Liver (tissue), 9 donors: ENCODE data around the gene AGPAT3. TPM values are rescaled to one million over a fixed set of nuclear protein-coding genes. Genes with fewer than 3 reads are reported as not detected.

Source experiments
- DNase-seq: peaks from one replicate; pipeline ENCODE4 v3.0.0-alpha.2; 2017; ENCODE audit warnings: low spot score
- H3K27ac ChIP-seq, 2 donors: one replicate each; pipeline ENCODE4 v1.7.0; 2013; ENCODE audit warnings: inconsistent platforms in 2 of 2, low read length in 2 of 2, control low read depth in 1 of 2, low read depth in 1 of 2, mild to moderate bottlenecking in 1 of 2
- H3K27me3 ChIP-seq, 4 donors: one replicate each; pipeline versions ENCODE4 v1.6.1 to v1.7.0; 2013; ENCODE audit warnings: low read length in 3 of 4, inconsistent platforms in 1 of 4, mild to moderate bottlenecking in 1 of 4, moderate library complexity in 1 of 4; ENCODE audit not compliant: control insufficient read depth in 4 of 4, insufficient read depth in 4 of 4
- H3K36me3 ChIP-seq, 4 donors: one replicate each; pipeline versions ENCODE4 v1.6.1 to v1.7.0; 2013; ENCODE audit warnings: low read length in 3 of 4, mild to moderate bottlenecking in 3 of 4, low read depth in 1 of 4, moderate library complexity in 1 of 4; ENCODE audit not compliant: control insufficient read depth in 4 of 4, insufficient read depth in 3 of 4
- H3K4me1 ChIP-seq, 4 donors: one replicate each; pipeline versions ENCODE4 v1.6.1 to v1.7.0; 2013; ENCODE audit warnings: low read length in 3 of 4, mild to moderate bottlenecking in 3 of 4, moderate library complexity in 1 of 4; ENCODE audit not compliant: control insufficient read depth in 4 of 4, insufficient read depth in 4 of 4
- H3K4me3 ChIP-seq, 3 donors: one replicate each; pipeline versions ENCODE4 v1.6.1 to v1.7.0; 2013; ENCODE audit warnings: low read length in 3 of 3, control low read depth in 1 of 3, low read depth in 1 of 3, mild to moderate bottlenecking in 1 of 3
- H3K9ac ChIP-seq, 2 donors: one replicate each; pipeline ENCODE4 v1.7.0; 2013; ENCODE audit warnings: low read length in 2 of 2, mild to moderate bottlenecking in 2 of 2, moderate library complexity in 2 of 2, control low read depth in 1 of 2, low read depth in 1 of 2
- H3K9me3 ChIP-seq, 4 donors: one replicate each; pipeline versions ENCODE4 v1.6.1 to v1.7.0; 2013; ENCODE audit warnings: low read length in 3 of 4; ENCODE audit not compliant: control insufficient read depth in 4 of 4
- EGR1 ChIP-seq, 2 donors: IDR thresholded peaks; 2 replicates each; pipeline ENCODE4 v1.6.1; 2016 to 2018; ENCODE audit warnings: antibody characterized with exemption in 2 of 2, low read depth in 2 of 2
- FOXA1 ChIP-seq: IDR thresholded peaks from 2 replicates; pipeline ENCODE4 v1.6.1; 2016; ENCODE audit warnings: antibody characterized with exemption
- FOXA2 ChIP-seq: IDR thresholded peaks from 2 replicates; pipeline ENCODE4 v1.6.1; 2016; ENCODE audit warnings: antibody characterized with exemption
- GABPA ChIP-seq, 2 donors: IDR thresholded peaks in 1 of 2; conservative IDR thresholded peaks in 1 of 2; 2 replicates each; pipeline ENCODE4 v1.6.1; 2016; ENCODE audit warnings: antibody characterized with exemption in 2 of 2, mild to moderate bottlenecking in 1 of 2, moderate library complexity in 1 of 2
- HNF4G ChIP-seq: IDR thresholded peaks from 2 replicates; pipeline ENCODE4 v1.6.1; 2016; ENCODE audit warnings: antibody characterized with exemption
- JUND ChIP-seq, 2 donors: IDR thresholded peaks; 2 replicates each; pipeline ENCODE4 v1.6.1; 2016; ENCODE audit warnings: antibody characterized with exemption in 2 of 2
- NR2F2 ChIP-seq: IDR thresholded peaks from 2 replicates; pipeline ENCODE4 v1.6.1; 2016; ENCODE audit warnings: antibody characterized with exemption
- RAD21 ChIP-seq, 2 donors: IDR thresholded peaks; 2 replicates each; pipeline ENCODE4 v1.6.1; 2016; ENCODE audit warnings: antibody characterized with exemption in 2 of 2, mild to moderate bottlenecking in 2 of 2
- RXRA ChIP-seq, 2 donors: IDR thresholded peaks; 2 replicates each; pipeline ENCODE4 v1.6.1; 2017 to 2018; ENCODE audit warnings: antibody characterized with exemption in 2 of 2, mild to moderate bottlenecking in 1 of 2
- TAF1 ChIP-seq: conservative IDR thresholded peaks from 2 replicates; pipeline ENCODE4 v1.6.1; 2016; ENCODE audit warnings: antibody characterized with exemption, mild to moderate bottlenecking
- YY1 ChIP-seq: IDR thresholded peaks from 2 replicates; pipeline ENCODE4 v1.6.1; 2016; ENCODE audit warnings: antibody characterized with exemption, mild to moderate bottlenecking
- WGBS: extraction: QIAGEN DNeasy Blood & Tissue Kit; methylation state at CpG from one replicate; pipeline ENCODE4 v1.1.7; 2013; 5-methylcytosine and 5-hydroxymethylcytosine counted together
- polyA plus RNA-seq, 2 donors: library from polyadenylated mRNA; stranded (reverse) in 1 of 2; unstranded in 1 of 2; fragments of 200-250 nt in 1 of 2; fragments of >200 nt in 1 of 2; fragmentation: Nextera tagmentation in 1 of 2; extraction: Ambion mirVana in 1 of 2; gene quantifications; one replicate each; pipeline versions ENCODE4 v1.2.1 to v1.2.3, GENCODE V29; 2013 to 2015
- total RNA-seq, 2 donors: library from RNA; depleted of rRNA; stranded (reverse); fragments of >200 nt; gene quantifications; one replicate each; pipeline ENCODE4 v1.2.3, GENCODE V29; 2014
- TF ChIP-seq, protein P1 (sequence below): IDR thresholded peaks from 2 replicates; pipeline ENCODE4 v1.6.1; 2016; ENCODE audit warnings: antibody characterized with exemption
- TF ChIP-seq, protein P2 (sequence below): IDR thresholded peaks from 2 replicates; pipeline ENCODE4 v1.6.1; 2016; ENCODE audit warnings: antibody characterized with exemption, mild to moderate bottlenecking
- TF ChIP-seq, protein P3 (sequence below): IDR thresholded peaks from 2 replicates; pipeline ENCODE4 v1.6.1; 2016; ENCODE audit warnings: antibody characterized with exemption
- TF ChIP-seq, protein P4 (sequence below): fragments of 150-350 bp; IDR thresholded peaks from 2 replicates; pipeline ENCODE4 v1.5.1; 2017; ENCODE audit warnings: improper control_type of control experiment, low read depth, low read length; ENCODE audit not compliant: missing input control
- donor health status: healthy.
- donor health status: healthy.
- donor health status: healthy.
- donor health status: healthy.
- donor health status: healthy.

AGPAT3 gene
- total and polyA plus RNA-seq, 4 donors, result 32.3 to 148 (median 59.8) TPM

DNA sequence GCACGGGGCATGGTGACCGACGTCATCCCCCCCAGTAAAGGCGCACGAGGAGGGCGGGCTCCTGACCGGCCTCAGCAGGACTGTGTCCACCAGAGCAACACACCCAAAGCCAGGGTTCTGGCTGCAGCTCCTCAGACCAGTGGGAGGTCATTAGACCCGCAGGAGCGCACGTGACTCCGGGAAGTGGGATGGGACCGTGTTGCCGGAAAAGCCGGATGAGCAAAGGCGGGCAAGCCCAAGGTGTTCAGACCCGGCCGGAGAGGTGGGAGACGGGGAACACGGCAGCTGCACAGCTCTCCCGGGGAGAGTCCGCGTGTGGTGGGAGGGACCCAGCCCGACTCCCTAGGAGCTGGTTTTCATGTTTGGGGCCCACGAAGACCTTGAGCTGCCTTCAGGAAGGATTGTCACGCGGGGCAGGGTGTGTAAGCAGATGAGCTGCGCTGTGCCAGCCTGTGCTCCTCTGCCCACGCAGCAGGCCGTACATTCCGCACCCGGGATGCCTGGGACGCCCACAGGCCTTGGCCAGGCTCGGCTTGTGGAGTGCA lies 126.5 kb downstream of the AGPAT3 start:
- H3K27ac ChIP-seq, result no peak overlapping the region
- 91% methylated on average over 33 of the region's 33 CpGs for WGBS
- H3K9ac ChIP-seq, result no peak overlapping the region
- DNase-seq, result no peak
- no peak overlapping the region for H3K4me3 ChIP-seq
- no peaks in the 10 kb centered on the region for H3K27me3 ChIP-seq
- no peaks in the 10 kb centered on the region for H3K9me3 ChIP-seq
- no peak for TF ChIP-seq TAF1
- TF ChIP-seq FOXA1, result no peak
- no peak for TF ChIP-seq EGR1 (IDR thresholded peaks at IDR 0.05; ENCODE audit: low read depth in 2 of 2)
- TF ChIP-seq GABPA (IDR thresholded peaks at IDR 0.05 in 1 of 2, conservative IDR thresholded peaks at IDR 0.05 in 1 of 2), result no peak
- no peak for TF ChIP-seq RAD21 (IDR thresholded peaks at IDR 0.05)
- TF ChIP-seq NR2F2, result no peak
- TF ChIP-seq, protein P1, sequence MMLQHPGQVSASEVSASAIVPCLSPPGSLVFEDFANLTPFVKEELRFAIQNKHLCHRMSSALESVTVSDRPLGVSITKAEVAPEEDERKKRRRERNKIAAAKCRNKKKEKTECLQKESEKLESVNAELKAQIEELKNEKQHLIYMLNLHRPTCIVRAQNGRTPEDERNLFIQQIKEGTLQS, result no peak
- TF ChIP-seq RXRA (IDR thresholded peaks at IDR 0.05), result no peak
- TF ChIP-seq HNF4G, result no peak
- TF ChIP-seq, protein P2, sequence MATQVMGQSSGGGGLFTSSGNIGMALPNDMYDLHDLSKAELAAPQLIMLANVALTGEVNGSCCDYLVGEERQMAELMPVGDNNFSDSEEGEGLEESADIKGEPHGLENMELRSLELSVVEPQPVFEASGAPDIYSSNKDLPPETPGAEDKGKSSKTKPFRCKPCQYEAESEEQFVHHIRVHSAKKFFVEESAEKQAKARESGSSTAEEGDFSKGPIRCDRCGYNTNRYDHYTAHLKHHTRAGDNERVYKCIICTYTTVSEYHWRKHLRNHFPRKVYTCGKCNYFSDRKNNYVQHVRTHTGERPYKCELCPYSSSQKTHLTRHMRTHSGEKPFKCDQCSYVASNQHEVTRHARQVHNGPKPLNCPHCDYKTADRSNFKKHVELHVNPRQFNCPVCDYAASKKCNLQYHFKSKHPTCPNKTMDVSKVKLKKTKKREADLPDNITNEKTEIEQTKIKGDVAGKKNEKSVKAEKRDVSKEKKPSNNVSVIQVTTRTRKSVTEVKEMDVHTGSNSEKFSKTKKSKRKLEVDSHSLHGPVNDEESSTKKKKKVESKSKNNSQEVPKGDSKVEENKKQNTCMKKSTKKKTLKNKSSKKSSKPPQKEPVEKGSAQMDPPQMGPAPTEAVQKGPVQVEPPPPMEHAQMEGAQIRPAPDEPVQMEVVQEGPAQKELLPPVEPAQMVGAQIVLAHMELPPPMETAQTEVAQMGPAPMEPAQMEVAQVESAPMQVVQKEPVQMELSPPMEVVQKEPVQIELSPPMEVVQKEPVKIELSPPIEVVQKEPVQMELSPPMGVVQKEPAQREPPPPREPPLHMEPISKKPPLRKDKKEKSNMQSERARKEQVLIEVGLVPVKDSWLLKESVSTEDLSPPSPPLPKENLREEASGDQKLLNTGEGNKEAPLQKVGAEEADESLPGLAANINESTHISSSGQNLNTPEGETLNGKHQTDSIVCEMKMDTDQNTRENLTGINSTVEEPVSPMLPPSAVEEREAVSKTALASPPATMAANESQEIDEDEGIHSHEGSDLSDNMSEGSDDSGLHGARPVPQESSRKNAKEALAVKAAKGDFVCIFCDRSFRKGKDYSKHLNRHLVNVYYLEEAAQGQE, result no peak
- TF ChIP-seq, protein P3, sequence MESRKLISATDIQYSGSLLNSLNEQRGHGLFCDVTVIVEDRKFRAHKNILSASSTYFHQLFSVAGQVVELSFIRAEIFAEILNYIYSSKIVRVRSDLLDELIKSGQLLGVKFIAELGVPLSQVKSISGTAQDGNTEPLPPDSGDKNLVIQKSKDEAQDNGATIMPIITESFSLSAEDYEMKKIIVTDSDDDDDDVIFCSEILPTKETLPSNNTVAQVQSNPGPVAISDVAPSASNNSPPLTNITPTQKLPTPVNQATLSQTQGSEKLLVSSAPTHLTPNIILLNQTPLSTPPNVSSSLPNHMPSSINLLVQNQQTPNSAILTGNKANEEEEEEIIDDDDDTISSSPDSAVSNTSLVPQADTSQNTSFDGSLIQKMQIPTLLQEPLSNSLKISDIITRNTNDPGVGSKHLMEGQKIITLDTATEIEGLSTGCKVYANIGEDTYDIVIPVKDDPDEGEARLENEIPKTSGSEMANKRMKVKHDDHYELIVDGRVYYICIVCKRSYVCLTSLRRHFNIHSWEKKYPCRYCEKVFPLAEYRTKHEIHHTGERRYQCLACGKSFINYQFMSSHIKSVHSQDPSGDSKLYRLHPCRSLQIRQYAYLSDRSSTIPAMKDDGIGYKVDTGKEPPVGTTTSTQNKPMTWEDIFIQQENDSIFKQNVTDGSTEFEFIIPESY, result no peak
- no peak for TF ChIP-seq JUND (IDR thresholded peaks at IDR 0.05)
- no peak for TF ChIP-seq FOXA2
- TF ChIP-seq YY1, result no peak
- TF ChIP-seq, protein P4, sequence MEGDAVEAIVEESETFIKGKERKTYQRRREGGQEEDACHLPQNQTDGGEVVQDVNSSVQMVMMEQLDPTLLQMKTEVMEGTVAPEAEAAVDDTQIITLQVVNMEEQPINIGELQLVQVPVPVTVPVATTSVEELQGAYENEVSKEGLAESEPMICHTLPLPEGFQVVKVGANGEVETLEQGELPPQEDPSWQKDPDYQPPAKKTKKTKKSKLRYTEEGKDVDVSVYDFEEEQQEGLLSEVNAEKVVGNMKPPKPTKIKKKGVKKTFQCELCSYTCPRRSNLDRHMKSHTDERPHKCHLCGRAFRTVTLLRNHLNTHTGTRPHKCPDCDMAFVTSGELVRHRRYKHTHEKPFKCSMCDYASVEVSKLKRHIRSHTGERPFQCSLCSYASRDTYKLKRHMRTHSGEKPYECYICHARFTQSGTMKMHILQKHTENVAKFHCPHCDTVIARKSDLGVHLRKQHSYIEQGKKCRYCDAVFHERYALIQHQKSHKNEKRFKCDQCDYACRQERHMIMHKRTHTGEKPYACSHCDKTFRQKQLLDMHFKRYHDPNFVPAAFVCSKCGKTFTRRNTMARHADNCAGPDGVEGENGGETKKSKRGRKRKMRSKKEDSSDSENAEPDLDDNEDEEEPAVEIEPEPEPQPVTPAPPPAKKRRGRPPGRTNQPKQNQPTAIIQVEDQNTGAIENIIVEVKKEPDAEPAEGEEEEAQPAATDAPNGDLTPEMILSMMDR, result no peak
- no peaks in the 10 kb centered on the region for H3K36me3 ChIP-seq
- H3K4me1 ChIP-seq, result no peaks in the 10 kb centered on the region

DNA sequence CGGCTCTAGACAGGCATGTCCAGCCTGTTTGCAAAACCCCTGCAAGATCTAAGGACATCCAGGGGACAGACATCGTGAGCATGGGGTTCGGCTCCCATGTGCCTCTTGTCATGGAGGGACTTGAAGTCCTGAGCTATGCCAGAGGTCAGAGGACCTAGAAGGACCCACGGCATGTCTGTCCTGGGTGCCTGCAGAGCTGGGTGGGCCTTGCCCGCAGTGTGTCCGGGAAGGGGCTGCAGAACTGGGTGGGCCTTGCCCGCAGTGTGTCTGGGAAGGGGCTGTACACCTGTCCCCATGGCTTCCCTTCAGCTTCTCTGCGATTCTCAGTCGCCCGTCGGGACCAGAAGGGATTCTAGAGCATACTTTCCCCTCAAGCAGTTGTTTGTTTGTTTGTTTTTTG lies 127.1 kb downstream of the AGPAT3 start:
- Histone ChIP-seq H3K4me1 (no peaks in the 10 kb centered on the region), H3K9ac (no peak overlapping the region), H3K4me3 (no peak overlapping the region), H3K27ac (no peak overlapping the region), H3K9me3 (no peaks in the 10 kb centered on the region), H3K27me3 (no peaks in the 10 kb centered on the region), H3K36me3 (no peaks in the 10 kb centered on the region)
- TF ChIP-seq TAF1, result no peak
- DNase-seq, result no peak
- WGBS, result 96% methylated on average over 11 of the region's 11 CpGs
